Neuronal stem cell (in vitro differentiated cells): ENCODE results near the gene GRIPAP1.

ENCODE experiments used
- DNase-seq: peaks from one replicate; pipeline ENCODE4 v3.0.0-alpha.2; 2013; ENCODE audit warnings: low spot score
- H2AFZ ChIP-seq: one replicate; pipeline ENCODE4 v1.6.1; 2013; ENCODE audit warnings: mild to moderate bottlenecking, low read length, inconsistent platforms
- H2AK5ac ChIP-seq: 2 replicates; pipeline ENCODE4 v1.6.1; 2013; ENCODE audit warnings: low read depth, mild to moderate bottlenecking, inconsistent platforms, low read length, moderate library complexity, mixed read lengths
- H2BK120ac ChIP-seq: 2 replicates; pipeline ENCODE4 v1.6.1; 2013; ENCODE audit warnings: low read depth, mild to moderate bottlenecking, inconsistent platforms, low read length, moderate library complexity, mixed read lengths
- H2BK12ac ChIP-seq: one replicate; pipeline ENCODE4 v1.6.1; 2013; ENCODE audit warnings: low read length, inconsistent platforms
- H2BK15ac ChIP-seq: 2 replicates; pipeline ENCODE4 v1.6.1; 2013; ENCODE audit warnings: mild to moderate bottlenecking, low read length, inconsistent platforms, mixed read lengths
- H2BK5ac ChIP-seq: one replicate; pipeline ENCODE4 v1.6.1; 2013; ENCODE audit warnings: inconsistent platforms, mild to moderate bottlenecking, low read length, moderate library complexity
- H3K14ac ChIP-seq: one replicate; pipeline ENCODE4 v1.6.1; 2013; ENCODE audit warnings: low read length, inconsistent platforms
- H3K18ac ChIP-seq: 2 replicates; pipeline ENCODE4 v1.6.1; 2013; ENCODE audit warnings: low read length, inconsistent platforms
- H3K23ac ChIP-seq: 2 replicates; pipeline ENCODE4 v1.6.1; 2013; ENCODE audit warnings: low read depth, mild to moderate bottlenecking, mixed read lengths, low read length, inconsistent platforms; ENCODE audit not compliant: poor library complexity
- H3K27ac ChIP-seq: replicated peaks from 3 replicates; pipeline ENCODE4 v1.5.1; 2013; ENCODE audit warnings: low read length, inconsistent platforms
- H3K27me3 ChIP-seq, 3 experiments: 2 replicates each; pipeline ENCODE4 v1.6.1; 2013; ENCODE audit warnings: low read length in 3 of 3, mild to moderate bottlenecking in 2 of 3, inconsistent platforms in 1 of 3, low read depth in 1 of 3, mixed read lengths in 1 of 3, moderate library complexity in 1 of 3; ENCODE audit not compliant: control insufficient read depth in 3 of 3, insufficient read depth in 3 of 3
- H3K36me3 ChIP-seq, 2 donors: replicated peaks in 1 of 2; 2 replicates each; pipeline ENCODE4 v1.6.1; 2013; ENCODE audit warnings: low read length in 2 of 2; ENCODE audit not compliant: control insufficient read depth in 2 of 2, insufficient read depth in 2 of 2
- H3K4ac ChIP-seq: 2 replicates; pipeline ENCODE4 v1.6.1; 2013; ENCODE audit warnings: inconsistent platforms, mild to moderate bottlenecking, low read length, moderate library complexity
- H3K4me1 ChIP-seq, 2 donors: 1 replicate in 1 of 2; 2 replicates in 1 of 2; pipeline ENCODE4 v1.6.1; 2013; ENCODE audit warnings: low read length in 2 of 2, low read depth in 1 of 2; ENCODE audit not compliant: control insufficient read depth in 2 of 2, insufficient read depth in 1 of 2
- H3K4me2 ChIP-seq: one replicate; pipeline ENCODE4 v1.6.1; 2013; ENCODE audit warnings: mild to moderate bottlenecking, low read length, inconsistent platforms; ENCODE audit not compliant: insufficient read depth, poor library complexity, severe bottlenecking
- H3K4me3 ChIP-seq, 2 donors: 2 replicates each; pipeline ENCODE4 v1.5.1; 2013; ENCODE audit warnings: low read length in 2 of 2, mild to moderate bottlenecking in 2 of 2, inconsistent platforms in 1 of 2, moderate library complexity in 1 of 2
- H3K79me1 ChIP-seq: one replicate; pipeline ENCODE4 v1.6.1; 2013; ENCODE audit warnings: low read depth, mild to moderate bottlenecking, inconsistent platforms, low read length, moderate library complexity
- H3K9ac ChIP-seq: one replicate; pipeline ENCODE4 v1.6.1; 2013; ENCODE audit warnings: mild to moderate bottlenecking, low read depth, low read length, inconsistent platforms; ENCODE audit not compliant: poor library complexity
- H3K9me3 ChIP-seq, 2 donors: replicated peaks in 1 of 2; 2 replicates each; pipeline versions ENCODE3 to v1.6.1; 2013; ENCODE audit warnings: low read length in 2 of 2, mild to moderate bottlenecking in 2 of 2, inconsistent platforms in 1 of 2, low read depth in 1 of 2, mixed read lengths in 1 of 2, moderate library complexity in 1 of 2; ENCODE audit not compliant: control insufficient read depth in 2 of 2, insufficient read depth in 1 of 2
- H4K8ac ChIP-seq: one replicate; pipeline ENCODE4 v1.6.1; 2013; ENCODE audit warnings: low read depth, mild to moderate bottlenecking, inconsistent platforms, low read length, moderate library complexity
- H4K91ac ChIP-seq: one replicate; pipeline ENCODE4 v1.6.1; 2013; ENCODE audit warnings: low read length, low read depth, mild to moderate bottlenecking, inconsistent platforms; ENCODE audit not compliant: poor library complexity
- WGBS, 2 donors: extraction: QIAGEN DNeasy Blood & Tissue Kit; methylation state at CpG; one replicate each; pipeline ENCODE4 v1.1.7; 2013; ENCODE audit warnings: missing lambda C conversion rate in 2 of 2, mixed read lengths in 1 of 2; ENCODE audit not compliant: insufficient read length in 2 of 2, insufficient replicate concordance in 1 of 2; ENCODE audit errors: extremely low coverage in 2 of 2; 5-methylcytosine and 5-hydroxymethylcytosine counted together

The GRIPAP1 gene

DNA sequence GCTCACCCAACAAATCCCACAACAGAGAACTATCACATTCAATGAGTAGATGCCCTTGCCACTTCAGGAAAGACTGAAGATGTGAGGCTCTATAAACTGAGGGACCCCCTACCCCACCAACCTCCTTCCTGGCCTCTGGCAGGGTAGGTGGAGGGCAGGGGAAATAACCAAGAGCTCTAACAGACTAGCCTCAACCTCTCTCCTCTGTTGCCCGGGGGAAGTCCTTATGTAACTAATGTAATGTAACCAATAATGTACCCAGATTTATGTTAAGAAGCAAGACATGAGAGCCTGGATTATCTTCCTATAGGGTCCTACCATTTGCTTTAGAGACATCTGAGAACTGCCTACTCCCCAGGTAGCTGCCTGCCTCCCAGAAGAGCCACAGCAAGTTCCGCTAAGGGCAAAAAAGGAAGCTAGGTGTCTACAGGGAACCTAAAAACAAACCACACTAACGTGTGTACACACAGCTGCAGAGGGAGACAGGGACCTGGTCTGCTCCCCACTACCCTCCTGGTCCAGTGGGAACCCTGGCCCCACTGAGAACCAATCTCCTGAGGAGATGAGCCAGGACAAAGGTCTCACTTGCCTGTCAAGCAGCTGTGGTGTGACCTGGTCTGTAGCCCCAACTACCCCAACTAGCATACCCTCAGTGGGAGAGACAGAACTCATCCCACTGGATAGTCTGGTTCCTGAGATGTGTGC, 62.4 kb downstream of the GRIPAP1 start:
- H3K27ac ChIP-seq = no peak overlapping the region
- H2BK5ac ChIP-seq = no peak overlapping the region
- H3K4me3 ChIP-seq = no peak overlapping the region
- H3K27me3 ChIP-seq = no peaks in the 10 kb centered on the region
- H2BK15ac ChIP-seq = no peak overlapping the region
- H3K4me2 ChIP-seq = no peak overlapping the region
- peaks cover 2% of the 10 kb centered on the region for H3K79me1 ChIP-seq
- peaks cover 0 to 3% of the 10 kb centered on the region in 2 donors for H3K4me1 ChIP-seq
- H3K18ac ChIP-seq = no peak overlapping the region
- no peak for DNase-seq
- H2AFZ ChIP-seq = no peak overlapping the region
- no peak overlapping the region for H2AK5ac ChIP-seq
- no peak overlapping the region for H3K4ac ChIP-seq
- H4K91ac ChIP-seq = no peak overlapping the region
- H2BK12ac ChIP-seq = no peak overlapping the region
- H3K9ac ChIP-seq = no peak overlapping the region
- peaks cover 13 to 40% of the 10 kb centered on the region in 2 donors for H3K36me3 ChIP-seq
- H3K9me3 ChIP-seq = no peaks in the 10 kb centered on the region
- no peak overlapping the region for H4K8ac ChIP-seq
- WGBS, 2 donors = no CpG with 5 or more reads among the region's 3 CpGs
- H2BK120ac ChIP-seq = no peak overlapping the region
- H3K14ac ChIP-seq = no peak overlapping the region
- H3K23ac ChIP-seq = no peak overlapping the region

DNA sequence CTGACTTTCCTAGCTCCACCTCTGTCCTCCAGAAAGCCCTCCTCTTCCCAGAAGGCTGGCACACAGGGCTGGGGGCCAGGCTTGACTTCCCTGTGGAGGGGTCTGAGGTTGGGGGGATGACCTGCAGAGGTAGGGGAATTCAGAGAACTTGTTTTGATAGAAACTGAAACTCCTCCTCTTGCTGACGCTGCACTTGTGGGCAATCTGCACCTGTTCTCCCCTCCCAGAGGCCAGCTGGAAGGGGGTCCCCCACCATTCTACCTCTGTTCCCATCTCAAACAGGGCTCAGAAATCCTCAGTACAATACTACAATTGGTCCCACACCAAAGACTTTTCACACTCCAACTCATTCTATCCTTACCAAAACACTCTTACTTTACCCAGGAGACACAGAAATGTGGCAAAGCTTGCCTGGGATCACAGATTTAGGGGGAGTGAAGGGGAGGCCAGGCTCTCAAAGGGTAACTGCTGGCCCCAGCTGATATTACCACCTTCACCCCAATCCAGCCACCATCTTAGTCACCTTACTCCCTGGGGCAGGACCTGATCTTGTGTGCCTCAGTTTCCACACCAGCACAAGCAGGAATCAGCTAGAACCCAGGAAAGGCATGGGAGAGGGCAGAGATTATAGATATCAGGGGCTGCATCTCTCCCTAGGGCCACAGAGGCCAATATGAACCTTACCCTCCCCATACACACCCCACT, 63.2 kb downstream of the GRIPAP1 start:
- H3K27me3 ChIP-seq = no peaks in the 10 kb centered on the region
- H2BK12ac ChIP-seq = no peak overlapping the region
- no peak overlapping the region for H2AK5ac ChIP-seq
- H3K4me2 ChIP-seq = no peak overlapping the region
- no peak overlapping the region for H3K27ac ChIP-seq
- H3K4me1 ChIP-seq = peaks cover 0 to 3% of the 10 kb centered on the region in 2 donors
- no peak overlapping the region for H3K18ac ChIP-seq
- H3K14ac ChIP-seq = no peak overlapping the region
- peaks cover 15 to 48% of the 10 kb centered on the region in 2 donors for H3K36me3 ChIP-seq
- no peak overlapping the region for H4K91ac ChIP-seq
- H4K8ac ChIP-seq = no peak overlapping the region
- H3K79me1 ChIP-seq = peaks cover 2% of the 10 kb centered on the region
- no peak overlapping the region for H3K9ac ChIP-seq
- H2BK5ac ChIP-seq = no peak overlapping the region
- no peak overlapping the region for H2BK15ac ChIP-seq
- H3K9me3 ChIP-seq = no peaks in the 10 kb centered on the region
- no CpG with 5 or more reads among the region's 1 CpG for WGBS, 2 donors
- H2BK120ac ChIP-seq = no peak overlapping the region
- no peak for DNase-seq
- H3K4ac ChIP-seq = no peak overlapping the region
- H2AFZ ChIP-seq = no peak overlapping the region
- no peak overlapping the region for H3K23ac ChIP-seq
- no peak overlapping the region for H3K4me3 ChIP-seq

DNA sequence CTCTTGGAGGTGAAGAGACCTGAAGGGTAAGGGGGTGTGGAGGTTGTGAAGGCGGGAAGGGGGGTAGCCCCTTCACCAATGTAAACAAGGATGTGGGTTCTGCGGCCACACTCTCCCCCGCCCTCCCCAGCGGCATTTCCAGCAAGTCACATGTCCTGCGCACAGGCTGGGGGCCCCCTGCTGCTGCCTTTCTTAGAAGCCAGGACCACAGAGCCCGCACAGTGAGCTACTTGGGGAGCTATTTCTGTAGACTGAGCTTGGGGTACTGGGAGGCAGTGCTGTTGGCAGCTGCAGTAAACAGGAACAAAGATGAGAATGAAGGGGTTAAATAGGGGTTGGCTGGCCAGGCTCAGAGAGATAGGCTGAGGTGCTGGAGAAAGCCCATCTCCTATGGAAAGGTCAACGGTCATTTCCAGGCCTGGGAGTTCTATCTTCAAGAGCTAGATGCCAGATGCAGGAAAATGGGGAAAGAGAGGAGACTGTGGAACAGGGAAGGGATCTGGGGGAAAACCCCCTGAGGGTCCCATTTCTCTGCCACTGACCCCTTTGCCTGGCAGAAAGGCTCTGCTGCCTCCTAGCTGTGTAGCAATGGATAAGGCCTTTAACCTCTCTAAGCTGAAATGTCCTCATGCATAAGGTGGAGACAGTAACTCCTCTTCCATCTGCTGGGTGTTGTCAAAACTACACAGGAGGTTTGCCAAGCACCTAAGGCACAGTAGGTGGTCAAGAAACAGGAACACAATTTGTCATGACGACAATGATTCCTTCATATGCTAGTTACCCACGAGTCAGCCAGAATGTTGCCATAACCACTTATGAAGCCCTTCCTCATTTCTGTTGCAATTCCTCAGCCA, 64.8 kb downstream of the GRIPAP1 start:
- Histone ChIP-seq H3K36me3 (peaks cover 15 to 42% of the 10 kb centered on the region in 2 donors), H2BK15ac (no peak overlapping the region), H3K23ac (no peak overlapping the region), H4K91ac (no peak overlapping the region), H3K4me1 (peaks cover 0 to 3% of the 10 kb centered on the region in 2 donors), H3K79me1 (no peaks in the 10 kb centered on the region), H2BK120ac (no peak overlapping the region), H3K9ac (peak overlapping the region; percentile 44), H3K27me3 (no peaks in the 10 kb centered on the region), H3K4me2 (no peak overlapping the region), H4K8ac (no peak overlapping the region), H2AFZ (no peak overlapping the region), H3K4me3 (no peak overlapping the region), H2AK5ac (no peak overlapping the region), H3K27ac (no peak overlapping the region), H3K14ac (no peak overlapping the region), H2BK5ac (no peak overlapping the region), H3K9me3 (no peaks in the 10 kb centered on the region), H2BK12ac (no peak overlapping the region), H3K18ac (no peak overlapping the region), H3K4ac (no peak overlapping the region)
- WGBS, 2 donors = no CpG with 5 or more reads among the region's 9 CpGs
- DNase-seq = no peak
